Epithelial cell of prostate (primary cell): ENCODE data around the gene GPR62.
A peak's percentile ranks its signal among the peaks of the same experiment; 100 is the strongest.

Experiments
- DNase-seq: peaks from one replicate; pipeline ENCODE4 v3.0.0-alpha.2; 2011; ENCODE audit warnings: low read depth, low spot score
- H3K27ac ChIP-seq: fragments of 450-650 bp; 2 replicates; pipeline ENCODE4 v1.5.1; 2017; ENCODE audit warnings: mild to moderate bottlenecking

GPR62 gene

DNA sequence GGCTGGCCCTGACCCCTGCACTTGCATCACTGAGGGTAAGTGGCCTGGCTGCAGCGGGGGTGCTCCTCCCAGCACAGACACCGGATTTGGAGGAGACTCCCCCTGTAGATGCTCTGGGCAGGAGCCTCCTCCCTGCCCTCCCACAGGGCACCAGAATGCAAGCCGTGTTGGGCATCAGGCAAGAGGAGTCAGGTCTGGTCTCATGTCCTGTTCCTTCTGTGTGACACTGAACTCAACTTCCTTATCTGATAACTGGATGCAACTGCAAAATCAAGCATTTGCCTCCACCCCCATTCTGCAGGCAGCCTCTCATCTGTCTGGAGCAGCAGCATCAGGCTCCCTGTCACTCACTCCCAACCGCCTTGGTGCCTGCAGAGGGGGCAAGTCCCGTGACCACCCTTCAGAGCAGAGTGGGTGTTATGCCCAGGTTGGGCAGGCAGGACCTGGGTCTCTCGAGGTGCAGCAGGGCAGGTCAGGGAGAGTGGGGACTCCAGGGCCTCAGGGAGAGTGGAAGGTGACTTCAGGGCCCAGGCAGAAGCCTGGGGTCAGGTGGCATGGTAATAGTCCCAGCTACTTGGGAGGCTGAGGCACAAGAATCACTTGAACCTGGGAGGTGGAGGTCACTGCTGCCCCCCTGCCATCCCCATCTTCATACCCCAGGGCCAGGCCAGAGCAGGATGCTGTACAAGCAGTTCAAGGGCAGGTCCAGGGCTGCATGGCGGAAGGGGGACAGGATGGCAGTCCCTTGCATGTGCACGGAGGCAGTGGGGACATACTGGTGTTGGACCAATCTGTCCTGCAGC lies 51.0 kb downstream of the GPR62 start:
- no peak for DNase-seq
- peak overlapping the region; percentile 4 for H3K27ac ChIP-seq

DNA sequence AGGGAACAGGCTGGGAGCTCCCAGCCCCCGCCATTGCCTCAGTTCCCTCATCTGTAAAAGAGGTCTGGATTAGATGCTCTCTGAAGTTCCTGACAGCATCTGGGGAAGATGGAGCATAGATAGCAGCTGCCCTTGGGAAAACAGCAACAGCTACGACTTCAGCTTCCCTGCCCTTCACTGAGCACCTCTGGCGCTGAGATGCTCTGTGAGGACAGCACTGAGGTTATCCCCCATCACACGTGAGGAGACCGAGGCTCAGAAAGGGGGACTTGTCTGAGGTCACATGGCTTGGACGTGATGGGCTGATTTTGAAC lies 51.6 kb downstream of the GPR62 start:
- DNase-seq = no peak
- H3K27ac ChIP-seq = no peak overlapping the region
